Astrocyte (in vitro differentiated cells and primary cell): ENCODE data around the gene FAM110D. TPM values are rescaled to one million over a fixed set of nuclear protein-coding genes. Genes with fewer than 3 reads are reported as not detected.

Source experiments
- DNase-seq: peaks from one replicate; pipeline ENCODE4 v3.0.0-alpha.2; 2010; ENCODE audit warnings: low read depth
- FAIRE-seq: peaks from 2 replicates; lab custom pipeline; 2011; peaks lifted over from hg19 to GRCh38; lab: Jason Lieb, UNC
- H2AFZ ChIP-seq: 2 replicates; pipeline ENCODE4 v1.6.0; 2012; ENCODE audit warnings: low read depth, low read length, inconsistent platforms
- H3K27ac ChIP-seq: 2 replicates; pipeline ENCODE4 v1.5.1; 2011; ENCODE audit warnings: low read depth, low read length, inconsistent platforms
- H3K27me3 ChIP-seq: 2 replicates; pipeline ENCODE4 v1.6.0; 2011; ENCODE audit warnings: low read length, inconsistent platforms; ENCODE audit not compliant: insufficient read depth
- H3K36me3 ChIP-seq: 2 replicates; pipeline ENCODE4 v1.5.1; 2011; ENCODE audit warnings: low read length, inconsistent platforms; ENCODE audit not compliant: insufficient read depth
- H3K4me1 ChIP-seq: 2 replicates; pipeline ENCODE4 v1.5.1; 2011; ENCODE audit warnings: low read length, inconsistent platforms; ENCODE audit not compliant: insufficient read depth
- H3K4me2 ChIP-seq: 2 replicates; pipeline ENCODE4 v1.6.0; 2012; ENCODE audit warnings: low read length, inconsistent platforms
- H3K4me3 ChIP-seq: 2 replicates; pipeline ENCODE4 v1.5.1; 2011; ENCODE audit warnings: low read depth, mild to moderate bottlenecking, low read length, inconsistent platforms; ENCODE audit not compliant: insufficient read depth
- H3K79me2 ChIP-seq: 2 replicates; pipeline ENCODE4 v1.6.0; 2012; ENCODE audit warnings: mild to moderate bottlenecking, low read length, inconsistent platforms; ENCODE audit not compliant: insufficient read depth
- H3K9ac ChIP-seq: 2 replicates; pipeline ENCODE4 v1.6.0; 2012; ENCODE audit warnings: mild to moderate bottlenecking, low read length, inconsistent platforms
- H3K9me3 ChIP-seq: 2 replicates; pipeline ENCODE4 v1.5.1; 2012; ENCODE audit warnings: low read depth, mild to moderate bottlenecking, low read length, inconsistent platforms; ENCODE audit not compliant: insufficient read depth
- H4K20me1 ChIP-seq: 2 replicates; pipeline ENCODE4 v1.6.0; 2012; ENCODE audit warnings: low read length, inconsistent platforms; ENCODE audit not compliant: insufficient read depth
- H3K27ac Mint-ChIP-seq: one replicate; pipeline ENCODE4 v1.8.0; 2021; ENCODE audit warnings: mild to moderate bottlenecking, mixed read lengths; ENCODE audit not compliant: unreplicated experiment
- H3K27me3 Mint-ChIP-seq: one replicate; pipeline ENCODE4 v1.8.0; 2021; ENCODE audit warnings: low read depth, mixed read lengths; ENCODE audit not compliant: unreplicated experiment
- H3K36me3 Mint-ChIP-seq: one replicate; pipeline ENCODE4 v1.8.0; 2021; ENCODE audit warnings: low read depth, mixed read lengths; ENCODE audit not compliant: unreplicated experiment
- H3K4me1 Mint-ChIP-seq: one replicate; pipeline ENCODE4 v1.8.0; 2021; ENCODE audit warnings: low read depth, mixed read lengths; ENCODE audit not compliant: unreplicated experiment
- H3K4me3 Mint-ChIP-seq: one replicate; pipeline ENCODE4 v1.8.0; 2021; ENCODE audit warnings: mild to moderate bottlenecking, moderate library complexity, mixed read lengths; ENCODE audit not compliant: unreplicated experiment
- H3K9me3 Mint-ChIP-seq: one replicate; pipeline ENCODE4 v1.8.0; 2021; ENCODE audit warnings: mild to moderate bottlenecking, mixed read lengths; ENCODE audit not compliant: unreplicated experiment
- CTCF ChIP-seq: IDR thresholded peaks from 2 replicates; pipeline ENCODE4 v1.5.1; 2011; ENCODE audit warnings: low read depth, mild to moderate bottlenecking, inconsistent platforms, low read length, moderate library complexity; ENCODE audit not compliant: insufficient read depth
- EZH2 ChIP-seq: IDR thresholded peaks from 2 replicates; pipeline ENCODE4 v1.6.1; 2012; ENCODE audit warnings: mild to moderate bottlenecking, low read length, inconsistent platforms; ENCODE audit not compliant: insufficient read depth
- total RNA-seq: library from RNA; stranded (reverse); gene quantifications from 2 replicates; pipeline ENCODE4 v1.2.1, GENCODE V29; 2021

The FAM110D gene
- total RNA-seq, 1 donor from 2014 or later, result 0.70 TPM

- no peak within 1 kb of the TSS for H3K4me2 ChIP-seq
- Mint-ChIP-seq H3K4me3 (peak within 1 kb of the TSS; percentile 80), H3K27ac (peak within 1 kb of the TSS; percentile 18), H3K9me3 (no peaks in the 10 kb centered on the region), H3K4me1 (peaks cover 10% of the 10 kb centered on the region), H3K27me3 (no peaks in the 10 kb centered on the region), H3K36me3 (peaks cover 4% of the 10 kb centered on the region)
- H2AFZ ChIP-seq, result no peak within 1 kb of the TSS
- no peaks in the 10 kb centered on the region for H4K20me1 ChIP-seq
- no peaks in the 10 kb centered on the region for H3K36me3 ChIP-seq
- no peak within 1 kb of the TSS for H3K27ac ChIP-seq
- H3K27me3 ChIP-seq, result no peaks in the 10 kb centered on the region
- H3K4me3 ChIP-seq, result no peak within 1 kb of the TSS
- no peaks in the 10 kb centered on the region for H3K4me1 ChIP-seq
- no peak for TF ChIP-seq CTCF
- no peak for FAIRE-seq
- no peak within 1 kb of the TSS for H3K9ac ChIP-seq
- H3K9me3 ChIP-seq, result no peaks in the 10 kb centered on the region
- H3K79me2 ChIP-seq, result no peaks in the 10 kb centered on the region
- no peak for DNase-seq
These were observed 18.4 kb downstream of the FAM110D start, which contains the start of gene CNKSR1 for GRCh38 chr1:26177182-26177684. TSS of gene CNKSR1 (plus strand) at chr1:26177491. CDS start at chr1:26177548, 57 bp downstream.

GRCh38 chr1:26180010-26180506 lies 21.2 kb downstream of the FAM110D start:
- H3K9me3 Mint-ChIP-seq, result no peaks in the 10 kb centered on the region
- no peak for FAIRE-seq
- Histone ChIP-seq H4K20me1 (no peaks in the 10 kb centered on the region), H3K9ac (no peak overlapping the region), H2AFZ (no peak overlapping the region), H3K4me3 (no peak overlapping the region), H3K27ac (no peak overlapping the region), H3K9me3 (no peaks in the 10 kb centered on the region), H3K27me3 (no peaks in the 10 kb centered on the region), H3K4me2 (no peak overlapping the region), H3K36me3 (no peaks in the 10 kb centered on the region), H3K4me1 (no peaks in the 10 kb centered on the region), H3K79me2 (no peaks in the 10 kb centered on the region)
- peaks cover 10% of the 10 kb centered on the region for H3K4me1 Mint-ChIP-seq
- H3K4me3 Mint-ChIP-seq, result no peak overlapping the region
- no peak overlapping the region for H3K27ac Mint-ChIP-seq
- TF ChIP-seq CTCF (no peak), EZH2 (no peak)
- H3K27me3 Mint-ChIP-seq, result no peaks in the 10 kb centered on the region
- peaks cover 4% of the 10 kb centered on the region for H3K36me3 Mint-ChIP-seq
- no peak for DNase-seq

- Histone ChIP-seq H3K4me1 (no peaks in the 10 kb centered on the region), H3K9me3 (no peaks in the 10 kb centered on the region), H3K27me3 (no peaks in the 10 kb centered on the region), H4K20me1 (no peaks in the 10 kb centered on the region), H3K79me2 (no peaks in the 10 kb centered on the region), H3K27ac (no peak overlapping the region), H2AFZ (no peak overlapping the region), H3K9ac (no peak overlapping the region), H3K4me2 (no peak overlapping the region), H3K4me3 (no peak overlapping the region), H3K36me3 (no peaks in the 10 kb centered on the region)
- FAIRE-seq, result no peak
- H3K36me3 Mint-ChIP-seq, result peaks cover 6% of the 10 kb centered on the region
- H3K4me3 Mint-ChIP-seq, result no peak overlapping the region
- no peaks in the 10 kb centered on the region for H3K9me3 Mint-ChIP-seq
- no peak overlapping the region for H3K27ac Mint-ChIP-seq
- peaks cover 4% of the 10 kb centered on the region for H3K27me3 Mint-ChIP-seq
- DNase-seq, result peak; percentile 42
- TF ChIP-seq CTCF, result no peak
- H3K4me1 Mint-ChIP-seq, result peaks cover 10% of the 10 kb centered on the region
These were observed 22.9 kb downstream of the FAM110D start for GRCh38 chr1:26181586-26182382.
